Astrocyte of the spinal cord (primary cell): Measurements from ENCODE around the gene TMEM273.
A peak's percentile ranks its signal among the peaks of the same experiment; 100 is the strongest.

Experiments used
- DNase-seq: peaks from one replicate; pipeline ENCODE4 v3.0.0; 2011; ENCODE audit warnings: low read depth, low spot score
- H3K4me3 ChIP-seq: 2 replicates; pipeline ENCODE4 v1.5.1; 2011; ENCODE audit warnings: low read depth, mild to moderate bottlenecking, low read length, moderate library complexity
- in situ Hi-C: cut with HindIII; loops from 2 replicates; pipeline ENCODE4 v1.10.0; 2017; ENCODE audit warnings: low sequenced_read_pairs
- TF ChIP-seq, protein P1 (sequence below): IDR thresholded peaks from 2 replicates; pipeline ENCODE4 v1.5.1; 2012; ENCODE audit warnings: low read depth, mild to moderate bottlenecking, low read length, inconsistent platforms

The TMEM273 gene

DNA sequence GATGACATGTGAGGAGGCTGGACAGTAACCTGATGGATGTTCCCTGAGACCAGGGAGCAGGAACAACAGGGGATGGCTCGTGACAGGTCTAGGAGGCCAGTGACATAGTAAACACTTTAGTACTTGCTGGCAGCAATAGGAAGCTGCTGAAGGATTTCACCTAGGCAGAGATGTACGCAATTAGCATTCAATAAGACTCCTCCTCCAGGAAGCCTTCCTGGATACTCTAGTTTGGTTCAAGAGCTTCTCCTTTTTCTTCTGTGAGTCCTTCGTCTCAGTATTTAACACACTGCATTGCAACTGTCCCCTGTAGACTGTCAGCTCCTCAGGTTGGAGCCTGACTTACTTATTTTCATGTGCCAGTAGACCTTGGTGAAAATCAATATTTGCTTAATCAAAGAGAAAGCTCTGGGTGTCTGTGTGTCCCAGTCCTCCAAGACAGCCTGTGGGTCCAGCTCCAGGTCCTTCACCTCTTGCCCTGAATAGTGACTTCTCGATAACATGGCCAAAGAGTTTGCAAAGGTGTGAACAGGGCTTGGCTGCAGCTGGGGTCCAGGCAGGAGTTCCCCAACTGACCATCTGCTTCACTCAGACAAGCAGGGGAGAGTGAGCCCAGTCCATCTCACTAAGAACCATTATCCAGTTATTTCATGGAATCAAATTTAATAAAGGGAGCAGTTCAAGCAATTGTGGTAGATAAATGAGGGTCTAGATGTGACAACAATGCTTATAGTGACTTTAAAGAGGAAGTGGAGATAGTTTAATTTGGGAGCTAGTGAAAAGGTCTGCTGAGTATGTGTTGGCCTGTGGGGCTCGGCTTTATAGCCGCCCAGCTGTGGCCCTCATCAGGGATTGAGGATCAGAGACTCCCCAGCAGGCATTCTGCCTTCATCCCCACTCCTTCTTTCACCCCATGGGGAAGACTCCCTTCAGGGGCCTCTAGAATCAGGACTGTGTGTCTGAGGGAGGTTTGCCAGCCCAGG lies 9.4 kb downstream of the TMEM273 start:
- no peak overlapping the region for H3K4me3 ChIP-seq
- DNase-seq = no peak
- in situ Hi-C loops = no loop called here
- TF ChIP-seq, protein P1, sequence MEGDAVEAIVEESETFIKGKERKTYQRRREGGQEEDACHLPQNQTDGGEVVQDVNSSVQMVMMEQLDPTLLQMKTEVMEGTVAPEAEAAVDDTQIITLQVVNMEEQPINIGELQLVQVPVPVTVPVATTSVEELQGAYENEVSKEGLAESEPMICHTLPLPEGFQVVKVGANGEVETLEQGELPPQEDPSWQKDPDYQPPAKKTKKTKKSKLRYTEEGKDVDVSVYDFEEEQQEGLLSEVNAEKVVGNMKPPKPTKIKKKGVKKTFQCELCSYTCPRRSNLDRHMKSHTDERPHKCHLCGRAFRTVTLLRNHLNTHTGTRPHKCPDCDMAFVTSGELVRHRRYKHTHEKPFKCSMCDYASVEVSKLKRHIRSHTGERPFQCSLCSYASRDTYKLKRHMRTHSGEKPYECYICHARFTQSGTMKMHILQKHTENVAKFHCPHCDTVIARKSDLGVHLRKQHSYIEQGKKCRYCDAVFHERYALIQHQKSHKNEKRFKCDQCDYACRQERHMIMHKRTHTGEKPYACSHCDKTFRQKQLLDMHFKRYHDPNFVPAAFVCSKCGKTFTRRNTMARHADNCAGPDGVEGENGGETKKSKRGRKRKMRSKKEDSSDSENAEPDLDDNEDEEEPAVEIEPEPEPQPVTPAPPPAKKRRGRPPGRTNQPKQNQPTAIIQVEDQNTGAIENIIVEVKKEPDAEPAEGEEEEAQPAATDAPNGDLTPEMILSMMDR = no peak

DNA sequence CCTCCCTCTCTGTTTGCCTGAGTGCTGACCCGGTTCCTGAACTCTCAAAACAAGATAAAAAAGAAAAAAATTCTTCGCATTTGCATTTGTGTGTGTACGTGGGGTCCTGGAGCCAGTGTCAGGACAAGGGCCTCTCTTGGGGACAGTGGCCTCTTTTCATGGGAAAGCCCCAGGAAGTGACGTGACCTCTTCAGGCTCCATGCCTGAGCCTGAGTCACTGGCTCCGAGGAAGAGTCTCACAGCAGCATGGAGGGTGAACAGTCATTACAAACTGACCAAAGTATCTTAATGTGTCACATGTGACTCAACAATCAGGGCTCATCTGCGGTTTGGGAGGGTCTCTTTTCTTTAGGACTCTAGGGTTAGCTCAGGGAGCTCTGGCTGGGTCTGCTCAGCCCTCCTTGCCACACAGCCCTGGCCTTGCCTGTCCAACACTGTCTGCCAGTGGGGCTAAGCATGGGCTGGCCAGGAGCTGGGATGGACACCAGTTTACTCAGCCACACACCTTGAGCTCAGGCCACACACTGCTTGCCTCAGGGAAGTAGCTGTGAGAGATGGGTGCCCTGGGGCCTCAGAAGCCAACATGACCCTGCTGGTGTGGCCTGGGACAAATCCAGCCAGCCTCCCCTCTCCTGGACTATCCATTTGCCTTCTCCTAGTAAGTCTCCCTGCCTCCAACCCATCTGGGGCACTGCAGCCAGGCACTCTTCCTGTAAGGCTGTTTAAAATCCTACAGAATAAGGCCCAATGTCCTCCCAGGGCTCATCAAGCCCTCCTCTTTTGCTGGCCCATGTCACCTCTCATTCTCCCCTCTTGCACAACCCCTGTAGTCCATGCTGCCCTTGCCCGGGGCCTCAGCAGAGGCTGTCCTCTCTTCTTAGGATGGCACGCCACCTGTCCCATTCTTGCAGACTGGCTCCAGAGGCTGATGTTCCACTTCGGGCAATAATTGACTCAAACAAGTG lies 10.5 kb downstream of the TMEM273 start:
- DNase-seq = peak; percentile 86
- in situ Hi-C loops = no loop called here
- H3K4me3 ChIP-seq = no peak overlapping the region
- TF ChIP-seq, protein P1 = no peak

DNA sequence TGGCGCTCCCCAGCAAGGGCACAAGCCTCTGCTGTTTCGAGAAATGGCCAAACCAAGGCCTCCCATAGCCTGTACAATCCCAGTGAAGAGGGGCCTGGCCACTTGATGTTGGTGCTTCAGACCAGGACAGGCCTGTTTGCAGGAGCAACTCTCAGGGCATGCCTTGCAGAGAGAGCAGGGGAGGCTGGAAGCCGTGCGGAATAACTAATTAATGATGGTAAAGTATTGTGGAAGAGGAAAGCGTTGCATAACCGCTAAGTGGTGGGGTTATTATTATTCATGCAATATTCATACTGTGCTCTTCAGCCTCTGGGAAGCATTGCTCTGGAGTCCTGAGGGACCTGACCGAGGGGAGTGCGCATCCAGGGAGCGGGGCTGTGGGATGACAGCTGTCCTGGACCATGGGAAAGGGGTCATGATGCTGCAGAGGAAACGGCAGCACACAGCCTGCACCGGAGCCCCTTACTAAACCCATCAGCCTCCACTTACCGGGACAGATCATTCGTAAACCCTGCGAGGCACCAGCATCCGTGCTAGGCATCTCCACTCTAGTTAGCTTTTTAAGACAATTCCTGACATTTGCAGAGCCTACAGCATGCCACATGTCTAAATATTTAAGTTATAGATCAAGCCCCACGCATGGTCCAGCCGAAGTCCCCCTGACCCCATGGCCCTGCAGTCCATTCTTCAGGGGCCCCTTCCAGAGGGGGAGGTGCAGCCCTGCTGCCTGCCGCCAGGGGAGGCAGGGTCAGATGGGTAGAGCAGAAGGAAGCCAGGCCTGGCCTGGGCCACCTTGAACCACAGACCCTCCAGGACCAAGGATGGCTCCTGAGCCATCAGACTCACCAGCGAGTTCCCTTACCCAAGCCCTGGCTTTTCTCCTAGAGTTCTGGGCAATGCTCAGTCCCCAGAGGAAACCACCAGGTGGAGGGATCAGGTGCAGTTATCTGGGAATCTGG lies 11.6 kb downstream of the TMEM273 start:
- H3K4me3 ChIP-seq = no peak overlapping the region
- TF ChIP-seq, protein P1 = no peak
- in situ Hi-C loops = no loop called here
- no peak for DNase-seq

DNA sequence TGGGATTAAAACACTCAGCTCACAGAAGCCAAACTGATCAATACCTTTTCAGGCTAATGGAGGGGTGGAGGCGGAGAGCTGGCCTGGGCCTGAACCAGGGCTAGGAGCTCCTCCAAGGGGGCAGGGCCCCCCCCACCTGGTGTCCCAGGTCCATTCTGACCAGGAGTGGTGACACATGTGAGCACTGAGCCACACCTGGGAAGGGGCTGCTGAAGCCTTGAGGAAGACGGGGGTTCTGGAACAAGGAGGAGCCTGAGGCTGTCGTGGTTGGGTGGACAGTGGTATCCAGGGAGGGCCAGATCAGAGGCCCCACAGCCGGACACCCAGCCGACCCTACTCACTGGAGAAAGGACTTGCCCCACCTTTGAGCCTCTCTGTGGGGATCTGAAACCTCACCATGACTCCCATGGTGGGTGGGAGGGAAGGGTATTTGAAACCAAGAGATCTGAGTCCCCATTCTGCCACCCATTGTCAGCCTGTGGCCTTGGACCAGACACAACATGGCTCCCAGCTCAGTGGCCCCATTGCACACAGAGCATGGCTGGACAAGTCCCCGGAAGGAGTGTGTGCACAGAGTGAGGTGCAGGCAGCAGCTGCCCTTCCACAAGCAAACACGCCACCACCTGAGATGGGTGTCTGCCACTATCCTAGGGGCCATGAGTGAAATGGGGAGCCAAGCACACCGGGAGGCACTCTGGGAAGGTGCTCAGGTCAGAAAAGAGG lies 12.4 kb downstream of the TMEM273 start:
- DNase-seq = no peak
- TF ChIP-seq, protein P1 = no peak
- H3K4me3 ChIP-seq = no peak overlapping the region
- in situ Hi-C loops = no loop called here

DNA sequence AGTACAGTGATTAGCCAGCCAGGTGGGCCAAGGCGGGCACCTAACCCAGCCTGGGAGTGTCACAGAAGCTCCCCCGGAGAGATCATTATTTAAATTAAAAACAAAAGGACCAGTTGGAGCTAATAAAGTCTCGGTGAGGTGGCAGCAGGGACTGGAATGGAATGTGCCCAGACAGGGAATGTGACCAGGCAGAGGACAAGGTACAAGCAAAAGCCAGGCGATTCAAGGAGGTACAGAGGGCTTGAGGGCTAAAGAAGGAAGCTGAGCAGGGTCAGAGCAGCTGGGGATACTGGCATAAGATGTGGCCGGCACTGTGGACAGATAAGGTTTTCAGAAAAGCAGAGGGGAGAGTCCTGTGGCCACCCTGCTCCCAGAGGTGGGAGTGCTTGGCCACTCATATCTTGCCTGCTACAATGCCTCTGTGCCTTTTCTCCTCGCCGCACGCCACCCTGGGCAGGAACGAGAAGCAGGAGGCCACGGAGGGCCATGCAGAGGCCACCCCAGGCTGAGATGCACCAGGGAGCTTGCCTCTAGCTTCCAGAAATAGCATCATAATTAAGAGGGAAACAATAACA lies 13.2 kb downstream of the TMEM273 start:
- TF ChIP-seq, protein P1 = no peak
- no peak for DNase-seq
- H3K4me3 ChIP-seq = no peak overlapping the region
- in situ Hi-C loops = no loop called here
